GM13976 (cell line): Measurements from ENCODE around the gene RECQL.
"Not testable (repeated sequence)": the region's sequence is repeated elsewhere in the genome, so short reads cannot be mapped to it uniquely, and the experiment has no call there.

ENCODE experiments used
- DNase-seq: peaks from one replicate; pipeline ENCODE4 v3.0.0; 2012; ENCODE audit warnings: low spot score
- CTCF ChIP-seq: IDR thresholded peaks from 2 replicates; pipeline ENCODE4 v1.5.1; 2012; ENCODE audit warnings: borderline replicate concordance, mild to moderate bottlenecking; ENCODE audit not compliant: insufficient read depth; ENCODE audit errors: extremely low read depth, missing control alignments, control extremely low read depth
- in situ Hi-C: fragments of 300-500 bp; cut with MboI; formaldehyde crosslinking; loops from one replicate; pipeline ENCODE4 v1.12.0; 2022; ENCODE audit warnings: low sequenced_read_pairs, mixed read lengths, inconsistent platforms; ENCODE audit not compliant: unreplicated experiment

Gene RECQL

GRCh38 chr12:21438643-21439042, 62.8 kb downstream of the RECQL start:
- in situ Hi-C loops: no loop called here
- TF ChIP-seq CTCF: no peak
- no peak for DNase-seq

GRCh38 chr12:21434699-21435098, 66.7 kb downstream of the RECQL start:
- no peak for TF ChIP-seq CTCF
- in situ Hi-C loops: no loop called here
- no peak for DNase-seq

- TF ChIP-seq CTCF: no peak
- no peak for DNase-seq
- in situ Hi-C loops: no loop called here
Observed at GRCh38 chr12:21433525-21433924, 67.9 kb downstream of the RECQL start.

- no peak for TF ChIP-seq CTCF
- in situ Hi-C loops: no loop called here
- DNase-seq: no peak
Observed at GRCh38 chr12:21429994-21430393, 71.4 kb downstream of the RECQL start.

GRCh38 chr12:21428241-21428640, 73.2 kb downstream of the RECQL start:
- DNase-seq: no peak
- no peak for TF ChIP-seq CTCF
- in situ Hi-C loops: no loop called here

- in situ Hi-C loops, DNase-seq: not testable (repeated sequence)
Observed at GRCh38 chr12:21419009-21419699, 82.3 kb downstream of the RECQL start.
